ENCODE results near the gene HCN4. TPM values are rescaled to one million over a fixed set of nuclear protein-coding genes. Genes with fewer than 3 reads are reported as not detected.

Gene HCN4
- not detected in 2 replicates for total RNA-seq

GRCh38 chr15:73368301-73369136, at the start of gene HCN4:
Gene HCN4, minus strand, starts transcription at chr15:73368958. Its CDS starts 688 bp downstream, at chr15:73368270.

Other genes starting within 250 kb of the HCN4 start
- not detected in 2 replicates for gene REC114, start 74.2 kb upstream of the HCN4 start, total RNA-seq